ENCODE data around the gene CACNA1H.

CACNA1H gene

GRCh38 chr16:1122398-1122765, 30.5 kb upstream of the CACNA1H start:
- DNase-seq (ENCODE audit: low read depth in 2 of 2), result no peak

GRCh38 chr16:1123525-1124230, 29.2 kb upstream of the CACNA1H start:
- DNase-seq (ENCODE audit: low read depth in 2 of 2), result no peak

- no peak for DNase-seq (ENCODE audit: low read depth in 2 of 2)
These were observed 28.6 kb upstream of the CACNA1H start for GRCh38 chr16:1124291-1124690.

GRCh38 chr16:1124795-1125194, 28.1 kb upstream of the CACNA1H start:
- no peak for DNase-seq (ENCODE audit: low read depth in 2 of 2)

GRCh38 chr16:1125471-1125870, 27.4 kb upstream of the CACNA1H start:
- DNase-seq (ENCODE audit: low read depth in 2 of 2), result no peak

GRCh38 chr16:1126044-1126443, 26.9 kb upstream of the CACNA1H start:
- DNase-seq (ENCODE audit: low read depth in 2 of 2), result no peak

GRCh38 chr16:1126586-1126985, 26.3 kb upstream of the CACNA1H start:
- DNase-seq (ENCODE audit: low read depth in 2 of 2), result no peak

- no peak for DNase-seq (ENCODE audit: low read depth in 2 of 2)
These were observed 25.8 kb upstream of the CACNA1H start for GRCh38 chr16:1127101-1127500.

- DNase-seq (ENCODE audit: low read depth in 2 of 2), result no peak
These were observed 24.8 kb upstream of the CACNA1H start for GRCh38 chr16:1127971-1128715.

- DNase-seq (ENCODE audit: low read depth in 2 of 2), result no peak
These were observed 23.6 kb upstream of the CACNA1H start for GRCh38 chr16:1129106-1129960.

- DNase-seq (ENCODE audit: low read depth in 2 of 2), result no peak
These were observed 22.5 kb upstream of the CACNA1H start for GRCh38 chr16:1130382-1130781.

GRCh38 chr16:1131378-1131994, 21.4 kb upstream of the CACNA1H start:
- DNase-seq (ENCODE audit: low read depth in 2 of 2), result no peak

- DNase-seq (ENCODE audit: low read depth in 2 of 2), result no peak
These were observed 20.5 kb upstream of the CACNA1H start for GRCh38 chr16:1132431-1132830.

- DNase-seq (ENCODE audit: low read depth in 2 of 2), result no peak
These were observed 19.6 kb upstream of the CACNA1H start for GRCh38 chr16:1133271-1133670.

GRCh38 chr16:1133810-1134520, 18.9 kb upstream of the CACNA1H start:
- DNase-seq (ENCODE audit: low read depth in 2 of 2), result no peak

GRCh38 chr16:1134776-1135458, 18.0 kb upstream of the CACNA1H start:
- DNase-seq (ENCODE audit: low read depth in 2 of 2), result no peak

GRCh38 chr16:1135459-1135825, 17.5 kb upstream of the CACNA1H start:
- DNase-seq (ENCODE audit: low read depth in 2 of 2), result no peak

- DNase-seq (ENCODE audit: low read depth in 2 of 2), result no peak
These were observed 15.3 kb upstream of the CACNA1H start for GRCh38 chr16:1137604-1138003.

- DNase-seq (ENCODE audit: low read depth in 2 of 2), result no peak
These were observed 12.2 kb upstream of the CACNA1H start for GRCh38 chr16:1140582-1141162.

GRCh38 chr16:1141191-1141590, 11.7 kb upstream of the CACNA1H start:
- no peak for DNase-seq (ENCODE audit: low read depth in 2 of 2)

GRCh38 chr16:1141716-1142115, 11.2 kb upstream of the CACNA1H start:
- no peak for DNase-seq (ENCODE audit: low read depth in 2 of 2)
